ENCODE data around the gene NELFCD.

GRCh38 chr20:58959652-58960051 is 21.4 kb upstream of the NELFCD start:
- TF ChIP-seq CTCF (IDR thresholded peaks at IDR 0.05) (no peak), POLR2A (IDR thresholded peaks at IDR 0.05) (no peak)

Measured in thyroid gland (tissue), 4 donors.